Ishikawa (cell line): Measurements from ENCODE around the gene KIF26B.

Source experiments
- EP300 ChIP-seq: IDR thresholded peaks from 2 replicates; pipeline ENCODE4 v1.6.1; 2012; ENCODE audit warnings: borderline replicate concordance
- NFIC ChIP-seq: IDR thresholded peaks from 2 replicates; pipeline ENCODE4 v1.6.1; 2012
- RAD21 ChIP-seq: IDR thresholded peaks from 2 replicates; pipeline ENCODE4 v1.6.1; 2012; ENCODE audit warnings: low read depth
- TAF1 ChIP-seq: IDR thresholded peaks from 2 replicates; pipeline ENCODE4 v1.6.1; 2012; ENCODE audit warnings: low read depth, mild to moderate bottlenecking
- TF ChIP-seq, protein P1 (sequence below): IDR thresholded peaks from 2 replicates; pipeline ENCODE4 v1.6.1; 2012; ENCODE audit warnings: low read depth, mild to moderate bottlenecking

DNA sequence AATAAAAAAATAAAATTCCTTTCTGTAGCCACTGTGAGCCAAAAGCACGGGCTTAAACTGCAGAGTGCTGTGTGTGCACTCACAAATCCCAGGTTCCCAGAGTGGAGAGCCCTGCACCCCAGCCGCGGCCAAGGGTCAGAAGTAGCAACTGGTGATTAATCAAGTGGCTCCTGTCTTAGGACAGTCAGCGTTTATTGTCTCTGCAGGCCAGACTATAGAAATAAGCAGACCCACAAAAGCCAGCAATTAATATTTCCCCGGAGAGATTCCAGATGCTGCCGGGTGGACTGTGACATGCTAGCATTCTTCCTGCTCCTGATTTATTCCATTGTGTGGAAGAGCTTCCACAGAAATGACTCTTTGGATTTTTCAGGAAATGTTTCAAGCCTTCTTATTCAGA lies 412.2 kb downstream of the KIF26B start:
- no peak for TF ChIP-seq NFIC
- no peak for TF ChIP-seq RAD21
- TF ChIP-seq, protein P1, sequence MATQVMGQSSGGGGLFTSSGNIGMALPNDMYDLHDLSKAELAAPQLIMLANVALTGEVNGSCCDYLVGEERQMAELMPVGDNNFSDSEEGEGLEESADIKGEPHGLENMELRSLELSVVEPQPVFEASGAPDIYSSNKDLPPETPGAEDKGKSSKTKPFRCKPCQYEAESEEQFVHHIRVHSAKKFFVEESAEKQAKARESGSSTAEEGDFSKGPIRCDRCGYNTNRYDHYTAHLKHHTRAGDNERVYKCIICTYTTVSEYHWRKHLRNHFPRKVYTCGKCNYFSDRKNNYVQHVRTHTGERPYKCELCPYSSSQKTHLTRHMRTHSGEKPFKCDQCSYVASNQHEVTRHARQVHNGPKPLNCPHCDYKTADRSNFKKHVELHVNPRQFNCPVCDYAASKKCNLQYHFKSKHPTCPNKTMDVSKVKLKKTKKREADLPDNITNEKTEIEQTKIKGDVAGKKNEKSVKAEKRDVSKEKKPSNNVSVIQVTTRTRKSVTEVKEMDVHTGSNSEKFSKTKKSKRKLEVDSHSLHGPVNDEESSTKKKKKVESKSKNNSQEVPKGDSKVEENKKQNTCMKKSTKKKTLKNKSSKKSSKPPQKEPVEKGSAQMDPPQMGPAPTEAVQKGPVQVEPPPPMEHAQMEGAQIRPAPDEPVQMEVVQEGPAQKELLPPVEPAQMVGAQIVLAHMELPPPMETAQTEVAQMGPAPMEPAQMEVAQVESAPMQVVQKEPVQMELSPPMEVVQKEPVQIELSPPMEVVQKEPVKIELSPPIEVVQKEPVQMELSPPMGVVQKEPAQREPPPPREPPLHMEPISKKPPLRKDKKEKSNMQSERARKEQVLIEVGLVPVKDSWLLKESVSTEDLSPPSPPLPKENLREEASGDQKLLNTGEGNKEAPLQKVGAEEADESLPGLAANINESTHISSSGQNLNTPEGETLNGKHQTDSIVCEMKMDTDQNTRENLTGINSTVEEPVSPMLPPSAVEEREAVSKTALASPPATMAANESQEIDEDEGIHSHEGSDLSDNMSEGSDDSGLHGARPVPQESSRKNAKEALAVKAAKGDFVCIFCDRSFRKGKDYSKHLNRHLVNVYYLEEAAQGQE = no peak
- TF ChIP-seq EP300 = no peak
- no peak for TF ChIP-seq TAF1
